Activated naive CD4-positive, alpha-beta T cell (primary cell): ENCODE results near the gene SLC25A11.
"Not testable (repeated sequence)": the region's sequence is repeated elsewhere in the genome, so short reads cannot be mapped to it uniquely, and the experiment has no call there.

Experiments
- DNase-seq, 4 experiments: peaks; one replicate each; lab custom pipeline; 2025; lab: John Stamatoyannopoulos, UW

The SLC25A11 gene

GRCh38 chr17:4920351-4921048 lies 19.3 kb downstream of the SLC25A11 start:
- no peak for DNase-seq

GRCh38 chr17:4919511-4920047 lies 20.3 kb downstream of the SLC25A11 start:
- DNase-seq, result no peak

GRCh38 chr17:4914551-4914950 lies 25.3 kb downstream of the SLC25A11 start:
- not testable (repeated sequence) for DNase-seq

- no peak for DNase-seq
Observed at GRCh38 chr17:4913994-4914393, 25.9 kb downstream of the SLC25A11 start.

GRCh38 chr17:4908711-4909496 lies 30.9 kb downstream of the SLC25A11 start:
- peak in 3 of 4 experiments; percentile 22 to 61 (median 49) for DNase-seq

- DNase-seq, result no peak
Observed at GRCh38 chr17:4908301-4908700, 31.5 kb downstream of the SLC25A11 start.

- DNase-seq, result not testable (repeated sequence)
Observed at GRCh38 chr17:4906642-4907041, 33.2 kb downstream of the SLC25A11 start.

GRCh38 chr17:4903051-4903818 lies 36.6 kb downstream of the SLC25A11 start, which contains the start of gene CHRNE:
Gene CHRNE (minus strand): TSS chr17:4903098. CDS start chr17:4903063, 35 bp downstream.
- DNase-seq, result peak in 3 of 4 experiments; percentile 32 to 50 (median 45)

- DNase-seq, result no peak
Observed at GRCh38 chr17:4902540-4902939, 37.3 kb downstream of the SLC25A11 start.

GRCh38 chr17:4901648-4902344 lies 38.0 kb downstream of the SLC25A11 start:
- DNase-seq, result no peak

- DNase-seq, result no peak
Observed at GRCh38 chr17:4901108-4901647, 38.7 kb downstream of the SLC25A11 start.

- DNase-seq, result peak in 2 of 4 experiments; percentile 16 to 36
Observed at GRCh38 chr17:4900231-4901107, 39.4 kb downstream of the SLC25A11 start.

- DNase-seq, result peak; percentile 72 to 86 (median 81)
Observed at GRCh38 chr17:4899341-4900230, 40.3 kb downstream of the SLC25A11 start, which contains the start of gene C17orf107. Gene C17orf107 (plus strand): TSS chr17:4899536. CDS start chr17:4899763, 227 bp downstream.

- no peak for DNase-seq
Observed at GRCh38 chr17:4898927-4899326, 40.9 kb downstream of the SLC25A11 start.

- no peak for DNase-seq
Observed at GRCh38 chr17:4898351-4898750, 41.5 kb downstream of the SLC25A11 start.

GRCh38 chr17:4897785-4898184 lies 42.1 kb downstream of the SLC25A11 start:
- no peak for DNase-seq

- DNase-seq, result no peak
Observed at GRCh38 chr17:4897198-4897687, 42.6 kb downstream of the SLC25A11 start.

- no peak for DNase-seq
Observed at GRCh38 chr17:4896332-4897197, 43.3 kb downstream of the SLC25A11 start.
